ENCODE data around the gene REG3A. TPM values are rescaled to one million over a fixed set of nuclear protein-coding genes. Genes with fewer than 3 reads are reported as not detected.

The REG3A gene
- not detected in 2 replicates for total RNA-seq

DNA sequence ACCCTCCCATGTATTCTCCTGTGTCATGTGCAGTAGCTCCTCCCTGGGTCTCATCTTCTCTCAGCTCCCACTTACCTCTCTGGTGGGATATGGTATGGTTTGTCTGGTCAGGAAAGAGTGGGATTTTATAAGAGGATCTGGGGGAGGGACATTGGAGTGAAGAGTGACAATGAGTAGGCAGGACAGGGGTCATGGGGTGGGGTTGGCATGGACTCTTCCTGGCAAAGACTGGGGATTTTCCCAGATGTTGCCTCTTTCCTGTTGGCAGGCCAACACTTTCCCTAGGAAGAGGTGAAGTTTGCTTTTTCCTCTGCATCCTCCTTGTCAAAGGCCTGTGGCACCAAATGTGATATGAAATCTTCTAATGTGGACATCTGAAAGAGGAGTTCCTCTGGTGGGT lies at the start of gene REG3A:
Gene REG3A, minus strand, starts transcription at position 101 of the 400 bp plus-strand sequence. CDS start 348 bp downstream, outside the sequence.

DNA sequence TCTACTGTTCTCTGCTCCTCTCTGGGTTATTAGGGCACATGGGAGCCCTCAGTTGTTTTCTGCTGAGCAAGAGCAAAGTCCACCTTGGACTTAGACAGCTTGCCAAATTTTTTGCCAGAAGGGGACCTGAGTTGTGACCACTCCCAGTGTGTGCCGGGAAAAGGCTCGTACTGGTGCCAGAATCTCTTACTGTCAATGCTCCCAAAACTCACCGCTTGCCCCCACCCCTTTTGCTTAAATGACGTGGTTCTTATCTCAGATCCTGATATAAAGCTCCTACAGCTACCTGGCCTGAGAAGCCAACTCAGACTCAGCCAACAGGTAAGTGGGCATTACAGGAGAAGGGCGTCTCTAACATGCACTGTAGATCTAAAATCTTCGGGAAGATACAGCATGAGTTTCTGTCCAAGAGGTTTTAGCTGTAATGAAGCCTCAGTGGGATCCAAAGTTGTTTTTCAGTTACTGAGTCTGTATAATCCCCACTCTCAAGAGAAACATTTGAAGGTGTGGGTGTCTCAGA lies 39.3 kb downstream of the REG3A start, which contains the start of gene REG1A:
Gene REG1A, plus strand, starts transcription at position 295 of the 520 bp plus-strand sequence. CDS start 374 bp downstream, outside the sequence.

Other genes with a start within 250 kb of the REG3A start
- gene REG3G, start 134.1 kb downstream of the REG3A start, total RNA-seq, result not detected in 2 replicates
- not detected in 2 replicates for gene REG1B, start 71.8 kb downstream of the REG3A start, total RNA-seq
- gene REG1A, start 39.3 kb downstream of the REG3A start, total RNA-seq, result not detected in 2 replicates